Progenitor cell of endocrine pancreas (in vitro differentiated cells): ENCODE data around the gene PLCB4. TPM values are rescaled to one million over a fixed set of nuclear protein-coding genes. Genes with fewer than 3 reads are reported as not detected.
A peak's percentile ranks its signal among the peaks of the same experiment; 100 is the strongest.

Source experiments
- DNase-seq: peaks from one replicate; pipeline ENCODE4 v3.0.0; 2021; ENCODE audit warnings: low spot score; ENCODE audit not compliant: unreplicated experiment
- H3K27ac Mint-ChIP-seq: 2 replicates; pipeline ENCODE4 v1.8.0; 2021; ENCODE audit warnings: mild to moderate bottlenecking, moderate library complexity, mixed read lengths
- H3K27me3 Mint-ChIP-seq: 2 replicates; pipeline ENCODE4 v1.8.0; 2021; ENCODE audit warnings: mixed read lengths
- H3K36me3 Mint-ChIP-seq: 2 replicates; pipeline ENCODE4 v1.8.0; 2022; ENCODE audit warnings: mixed read lengths; ENCODE audit not compliant: insufficient read depth
- H3K4me1 Mint-ChIP-seq: 2 replicates; pipeline ENCODE4 v1.8.0; 2021; ENCODE audit warnings: low read depth, mixed read lengths
- H3K4me3 Mint-ChIP-seq: 2 replicates; pipeline ENCODE4 v1.8.0; 2021; ENCODE audit warnings: low read depth, mild to moderate bottlenecking, moderate library complexity, mixed read lengths
- H3K9me3 Mint-ChIP-seq: 2 replicates; pipeline ENCODE4 v1.8.0; 2021; ENCODE audit warnings: low read depth, mixed read lengths
- total RNA-seq: library from RNA; stranded (reverse); gene quantifications from 2 replicates; pipeline ENCODE4 v1.2.1, GENCODE V29; 2021
- TF ChIP-seq, protein P1 (sequence below): fragments of 200-600 bp; sonication (generic); IDR thresholded peaks from one replicate; pipeline ENCODE4 v1.5.0; 2021; ENCODE audit warnings: antibody characterized with exemption, mild to moderate bottlenecking; ENCODE audit not compliant: unreplicated experiment

PLCB4 gene
- total RNA-seq, 1 donor from 2014 or later: 17.2 TPM

DNA sequence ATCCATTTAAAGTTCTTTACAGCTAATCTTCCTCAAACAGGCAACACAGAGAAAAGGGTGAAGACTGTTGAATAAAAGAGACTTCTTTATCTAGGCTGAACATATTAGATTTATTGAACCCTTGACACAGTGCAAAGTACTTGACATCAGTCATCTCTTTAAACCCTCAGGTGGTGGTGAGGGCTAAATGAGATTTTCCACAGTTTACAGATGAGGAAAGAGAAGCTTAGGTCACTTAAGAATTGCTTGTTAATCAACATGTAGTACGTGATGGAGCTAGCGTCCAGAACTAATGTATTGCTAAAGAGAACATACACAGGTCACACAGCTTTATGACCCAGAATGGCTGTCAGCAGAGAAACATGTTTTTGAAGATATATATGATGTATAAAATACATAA is 252.1 kb downstream of the PLCB4 start:
- Mint-ChIP-seq H3K36me3 (no peaks in the 10 kb centered on the region), H3K9me3 (no peaks in the 10 kb centered on the region), H3K4me1 (peaks cover 2% of the 10 kb centered on the region), H3K27me3 (no peaks in the 10 kb centered on the region), H3K4me3 (no peak overlapping the region), H3K27ac (no peak overlapping the region)
- TF ChIP-seq, protein P1, sequence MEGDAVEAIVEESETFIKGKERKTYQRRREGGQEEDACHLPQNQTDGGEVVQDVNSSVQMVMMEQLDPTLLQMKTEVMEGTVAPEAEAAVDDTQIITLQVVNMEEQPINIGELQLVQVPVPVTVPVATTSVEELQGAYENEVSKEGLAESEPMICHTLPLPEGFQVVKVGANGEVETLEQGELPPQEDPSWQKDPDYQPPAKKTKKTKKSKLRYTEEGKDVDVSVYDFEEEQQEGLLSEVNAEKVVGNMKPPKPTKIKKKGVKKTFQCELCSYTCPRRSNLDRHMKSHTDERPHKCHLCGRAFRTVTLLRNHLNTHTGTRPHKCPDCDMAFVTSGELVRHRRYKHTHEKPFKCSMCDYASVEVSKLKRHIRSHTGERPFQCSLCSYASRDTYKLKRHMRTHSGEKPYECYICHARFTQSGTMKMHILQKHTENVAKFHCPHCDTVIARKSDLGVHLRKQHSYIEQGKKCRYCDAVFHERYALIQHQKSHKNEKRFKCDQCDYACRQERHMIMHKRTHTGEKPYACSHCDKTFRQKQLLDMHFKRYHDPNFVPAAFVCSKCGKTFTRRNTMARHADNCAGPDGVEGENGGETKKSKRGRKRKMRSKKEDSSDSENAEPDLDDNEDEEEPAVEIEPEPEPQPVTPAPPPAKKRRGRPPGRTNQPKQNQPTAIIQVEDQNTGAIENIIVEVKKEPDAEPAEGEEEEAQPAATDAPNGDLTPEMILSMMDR: no peak
- no peak for DNase-seq

DNA sequence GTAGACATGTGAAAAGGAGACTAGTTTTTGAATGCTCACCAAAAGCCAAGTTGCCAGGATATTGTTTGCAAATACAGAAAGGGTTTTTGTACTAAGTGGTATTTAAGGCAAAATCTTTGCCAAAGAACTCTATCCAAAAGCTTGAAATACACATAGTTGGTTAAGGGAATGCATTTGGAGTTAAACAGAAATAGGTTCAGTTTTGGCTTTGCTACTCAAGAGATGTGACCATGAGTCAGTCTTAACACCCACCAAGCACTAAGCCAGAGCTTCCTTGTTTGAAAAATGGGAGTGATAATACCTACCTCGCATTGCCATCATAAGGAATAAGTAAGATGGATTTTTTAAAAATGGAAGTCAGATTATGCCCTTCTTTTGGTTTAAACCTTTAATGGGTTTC is 253.8 kb downstream of the PLCB4 start:
- DNase-seq: no peak
- H3K36me3 Mint-ChIP-seq: no peaks in the 10 kb centered on the region
- peaks cover 2% of the 10 kb centered on the region for H3K4me1 Mint-ChIP-seq
- H3K4me3 Mint-ChIP-seq: no peak overlapping the region
- H3K27me3 Mint-ChIP-seq: no peaks in the 10 kb centered on the region
- no peak overlapping the region for H3K27ac Mint-ChIP-seq
- H3K9me3 Mint-ChIP-seq: no peaks in the 10 kb centered on the region
- TF ChIP-seq, protein P1: no peak

DNA sequence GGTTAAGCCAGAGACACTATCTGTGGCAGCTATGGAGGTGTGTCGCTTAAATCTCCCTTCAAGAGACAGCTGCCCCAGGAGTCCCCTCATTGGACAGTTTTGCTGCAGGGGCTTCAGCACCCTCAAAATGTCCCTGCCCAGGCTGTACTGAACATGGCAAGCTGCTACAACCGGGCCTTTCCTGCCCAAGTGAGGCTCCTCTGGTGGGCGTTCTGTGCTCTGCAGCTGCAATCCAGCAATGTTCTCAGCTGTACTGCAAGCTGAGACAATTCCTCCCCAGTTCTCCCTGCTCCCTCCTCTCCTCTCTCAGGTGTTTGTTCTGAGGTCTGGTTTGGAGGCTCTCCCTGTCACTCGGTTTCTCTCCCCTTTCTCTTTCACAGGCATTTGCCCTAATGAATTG is 254.7 kb downstream of the PLCB4 start:
- TF ChIP-seq, protein P1: peak; percentile 56
- H3K27ac Mint-ChIP-seq: no peak overlapping the region
- no peak overlapping the region for H3K4me3 Mint-ChIP-seq
- H3K36me3 Mint-ChIP-seq: no peaks in the 10 kb centered on the region
- DNase-seq: peak; percentile 10
- no peaks in the 10 kb centered on the region for H3K9me3 Mint-ChIP-seq
- no peaks in the 10 kb centered on the region for H3K27me3 Mint-ChIP-seq
- H3K4me1 Mint-ChIP-seq: peaks cover 2% of the 10 kb centered on the region

DNA sequence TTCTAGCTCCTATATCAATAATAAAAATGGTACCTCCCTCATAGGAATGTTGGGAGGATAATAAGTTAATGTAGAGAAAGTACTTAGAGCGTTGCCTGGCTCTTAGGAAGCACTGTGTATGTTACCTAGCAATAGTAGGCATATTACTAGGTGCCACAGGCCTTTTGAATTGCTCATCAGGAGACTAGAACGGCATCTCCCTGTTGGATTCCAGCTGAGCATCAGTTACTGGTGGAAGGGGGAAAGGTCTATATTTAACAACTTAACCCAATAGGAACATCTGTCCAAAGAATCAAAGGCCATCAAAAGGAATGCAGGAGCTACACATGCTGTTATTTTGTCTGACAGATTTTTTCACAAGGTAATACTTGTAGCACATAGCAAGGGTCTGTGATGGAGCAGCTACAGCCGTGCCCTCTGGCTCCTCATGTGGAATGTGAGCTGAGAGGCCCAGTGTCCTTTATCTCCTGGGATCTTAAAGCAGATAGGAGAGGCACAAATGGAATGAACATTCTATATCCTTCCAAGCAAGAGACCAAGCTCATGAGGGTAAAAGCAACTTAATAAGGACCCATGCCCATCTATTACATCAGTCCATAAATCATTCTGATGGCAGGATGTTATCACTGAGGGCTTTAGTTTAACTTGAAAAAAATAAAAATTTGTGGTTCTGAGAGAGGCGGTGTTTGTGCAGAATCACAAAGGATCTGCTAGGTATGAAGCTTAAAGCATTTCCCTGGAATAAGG is 260.6 kb downstream of the PLCB4 start:
- TF ChIP-seq, protein P1: no peak
- Mint-ChIP-seq H3K27me3 (no peaks in the 10 kb centered on the region), H3K4me3 (no peak overlapping the region), H3K36me3 (no peaks in the 10 kb centered on the region), H3K9me3 (no peaks in the 10 kb centered on the region), H3K4me1 (peaks cover 2% of the 10 kb centered on the region), H3K27ac (no peak overlapping the region)
- no peak for DNase-seq

DNA sequence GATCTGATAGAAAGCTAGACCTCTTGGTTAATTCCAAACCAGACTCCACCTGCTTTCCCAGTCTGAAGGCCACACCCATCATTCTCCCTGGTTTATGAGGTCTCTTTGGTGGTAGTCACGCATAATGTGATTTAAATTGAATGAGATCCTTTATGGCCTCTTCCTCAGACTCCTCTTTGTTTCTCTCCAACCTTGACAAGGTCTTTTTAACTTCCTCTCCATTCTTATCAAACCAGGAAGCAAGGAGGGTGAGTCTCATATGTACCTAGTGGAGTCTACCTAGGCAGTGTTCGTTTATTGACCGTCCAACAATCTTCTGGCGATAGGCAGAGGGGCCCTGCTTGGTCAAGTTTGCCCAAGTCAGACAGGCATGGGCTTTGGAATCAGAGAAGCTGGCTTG is 261.3 kb downstream of the PLCB4 start:
- TF ChIP-seq, protein P1: no peak
- H3K4me1 Mint-ChIP-seq: peaks cover 2% of the 10 kb centered on the region
- H3K27ac Mint-ChIP-seq: no peak overlapping the region
- H3K9me3 Mint-ChIP-seq: no peaks in the 10 kb centered on the region
- DNase-seq: no peak
- H3K36me3 Mint-ChIP-seq: no peaks in the 10 kb centered on the region
- H3K27me3 Mint-ChIP-seq: no peaks in the 10 kb centered on the region
- no peak overlapping the region for H3K4me3 Mint-ChIP-seq
